Omental fat pad (tissue), 4 donors: ENCODE results near the gene FAM81A. TPM values are rescaled to one million over a fixed set of nuclear protein-coding genes. Genes with fewer than 3 reads are reported as not detected.

Experiments
- ATAC-seq: fragments of 150-250 bp; one replicate; pipeline ENCODE4 v1.9.1; 2016; ENCODE audit warnings: mild to moderate bottlenecking, moderate library complexity; ENCODE audit not compliant: low FRiP score
- DNase-seq: peaks from one replicate; pipeline ENCODE4 v3.0.0-alpha.2; 2019; ENCODE audit warnings: low spot score
- total RNA-seq, 4 donors: library from RNA; depleted of rRNA; stranded (reverse); fragments of >200 nt; gene quantifications; one replicate each; pipeline ENCODE4 v1.1.0, GENCODE V29; 2016
- TF ChIP-seq, protein P1 (sequence below), 3 donors: fragments of 450-650 bp; IDR thresholded peaks; one replicate each; pipeline ENCODE4 v1.5.1; 2016 to 2017; ENCODE audit warnings: antibody characterized with exemption in 3 of 3, mild to moderate bottlenecking in 3 of 3, moderate library complexity in 2 of 3

Gene FAM81A
- total RNA-seq, 4 donors from 2014 or later, result 0.38 to 0.93 (median 0.72) TPM; not detected in 1

DNA sequence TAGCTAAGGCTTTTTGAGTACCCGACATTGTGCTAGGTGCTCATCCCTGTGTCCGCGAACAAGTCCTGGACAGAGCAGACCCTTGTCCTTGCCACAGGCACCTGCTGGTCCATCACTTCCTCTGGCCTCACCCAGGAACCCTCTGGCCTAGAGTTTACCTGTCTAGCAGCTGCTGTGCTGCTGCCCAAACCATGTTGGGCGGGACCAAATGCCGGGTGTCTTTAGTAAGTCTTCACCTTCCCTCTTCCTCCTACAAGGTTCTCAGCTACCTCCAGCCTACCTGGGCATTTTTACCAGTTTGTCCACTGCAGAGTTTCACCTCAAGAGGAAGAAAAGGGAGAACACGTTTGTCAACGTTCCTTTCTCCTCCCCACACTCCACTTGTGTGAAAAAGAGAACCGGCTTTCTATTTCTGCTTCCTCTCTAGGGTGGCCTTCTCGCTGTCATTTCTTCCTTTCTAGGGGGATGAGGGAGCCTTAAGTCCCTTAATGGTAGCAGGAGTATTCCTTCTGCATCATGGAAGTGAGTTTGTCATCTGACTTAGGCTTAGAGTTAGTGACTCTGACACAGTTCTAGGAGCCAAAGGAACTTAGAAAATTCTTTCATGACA lies 93.2 kb downstream of the FAM81A start:
- no peak for ATAC-seq
- DNase-seq, result no peak
- TF ChIP-seq, protein P1, sequence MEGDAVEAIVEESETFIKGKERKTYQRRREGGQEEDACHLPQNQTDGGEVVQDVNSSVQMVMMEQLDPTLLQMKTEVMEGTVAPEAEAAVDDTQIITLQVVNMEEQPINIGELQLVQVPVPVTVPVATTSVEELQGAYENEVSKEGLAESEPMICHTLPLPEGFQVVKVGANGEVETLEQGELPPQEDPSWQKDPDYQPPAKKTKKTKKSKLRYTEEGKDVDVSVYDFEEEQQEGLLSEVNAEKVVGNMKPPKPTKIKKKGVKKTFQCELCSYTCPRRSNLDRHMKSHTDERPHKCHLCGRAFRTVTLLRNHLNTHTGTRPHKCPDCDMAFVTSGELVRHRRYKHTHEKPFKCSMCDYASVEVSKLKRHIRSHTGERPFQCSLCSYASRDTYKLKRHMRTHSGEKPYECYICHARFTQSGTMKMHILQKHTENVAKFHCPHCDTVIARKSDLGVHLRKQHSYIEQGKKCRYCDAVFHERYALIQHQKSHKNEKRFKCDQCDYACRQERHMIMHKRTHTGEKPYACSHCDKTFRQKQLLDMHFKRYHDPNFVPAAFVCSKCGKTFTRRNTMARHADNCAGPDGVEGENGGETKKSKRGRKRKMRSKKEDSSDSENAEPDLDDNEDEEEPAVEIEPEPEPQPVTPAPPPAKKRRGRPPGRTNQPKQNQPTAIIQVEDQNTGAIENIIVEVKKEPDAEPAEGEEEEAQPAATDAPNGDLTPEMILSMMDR (IDR thresholded peaks at IDR 0.05), result no peak

DNA sequence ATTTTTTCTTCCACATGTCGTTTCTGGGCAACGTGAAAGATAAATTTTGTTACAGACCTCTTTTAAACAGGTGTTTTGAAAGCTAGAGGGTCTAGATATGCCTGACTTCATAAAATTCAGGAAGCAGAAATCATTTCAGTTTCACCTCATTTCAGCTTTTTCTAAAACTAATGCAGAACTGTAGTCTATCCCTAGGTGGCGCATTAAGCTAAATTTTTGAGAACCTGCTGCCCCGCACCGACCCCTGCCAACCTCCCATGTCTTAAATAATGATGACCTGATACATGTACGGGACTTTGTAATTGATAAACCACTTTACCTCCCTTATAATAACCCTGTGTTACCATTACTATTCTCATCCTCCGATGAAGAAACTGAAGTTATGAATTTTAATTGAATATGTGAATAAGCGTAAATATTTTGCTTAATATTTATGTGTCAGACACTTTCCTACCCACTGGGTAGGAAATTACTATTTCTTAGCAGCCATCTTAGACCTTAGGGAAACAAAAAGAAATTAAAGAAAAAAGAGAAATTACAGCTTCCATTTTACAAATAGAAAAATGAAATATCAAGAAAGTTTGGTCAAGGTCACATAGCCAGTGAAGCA lies 94.9 kb downstream of the FAM81A start:
- ATAC-seq (no peak), DNase-seq (no peak)
- TF ChIP-seq, protein P1 (IDR thresholded peaks at IDR 0.05), result no peak

DNA sequence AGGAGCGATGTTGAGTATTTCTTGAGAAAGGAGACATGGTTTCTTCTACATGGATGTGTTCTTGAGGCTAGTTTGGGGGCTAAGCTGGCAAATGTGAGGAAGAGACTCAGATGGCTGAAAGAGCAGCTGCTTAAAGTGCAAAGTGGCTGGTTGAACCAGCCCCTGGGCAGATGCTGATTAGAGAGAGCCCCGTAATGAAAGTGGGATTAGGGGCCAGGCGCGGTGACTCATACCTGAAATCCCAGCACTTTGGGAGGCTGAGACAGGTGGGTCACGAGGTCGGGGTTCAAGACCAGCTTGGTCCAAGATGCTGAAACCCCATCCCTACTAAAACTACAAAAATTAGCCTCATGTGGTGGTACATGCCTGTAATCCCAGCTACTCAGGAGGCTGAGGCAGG lies 98.6 kb downstream of the FAM81A start:
- ATAC-seq (no peak), DNase-seq (no peak)
- TF ChIP-seq, protein P1 (IDR thresholded peaks at IDR 0.05), result no peak

DNA sequence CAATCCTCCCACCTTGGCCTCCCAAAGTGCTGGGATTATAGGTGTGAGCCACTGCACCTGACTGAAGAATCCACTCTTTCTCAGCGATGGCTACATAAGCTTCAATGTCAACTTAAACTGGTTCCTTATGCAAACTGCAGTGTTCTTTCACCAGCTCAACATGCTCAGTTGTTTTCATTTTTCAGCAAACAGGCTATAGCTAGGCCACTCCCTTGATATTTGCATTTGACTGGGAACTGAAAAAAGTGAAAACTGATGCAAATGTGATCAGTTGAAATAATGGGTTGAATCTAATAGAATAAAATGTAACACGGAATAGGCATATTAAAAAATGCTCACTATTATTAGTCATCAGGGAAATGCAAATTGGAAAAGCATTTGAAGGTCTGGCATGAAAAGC lies 99.4 kb downstream of the FAM81A start:
- TF ChIP-seq, protein P1 (IDR thresholded peaks at IDR 0.05), result no peak
- ATAC-seq (no peak), DNase-seq (no peak)

DNA sequence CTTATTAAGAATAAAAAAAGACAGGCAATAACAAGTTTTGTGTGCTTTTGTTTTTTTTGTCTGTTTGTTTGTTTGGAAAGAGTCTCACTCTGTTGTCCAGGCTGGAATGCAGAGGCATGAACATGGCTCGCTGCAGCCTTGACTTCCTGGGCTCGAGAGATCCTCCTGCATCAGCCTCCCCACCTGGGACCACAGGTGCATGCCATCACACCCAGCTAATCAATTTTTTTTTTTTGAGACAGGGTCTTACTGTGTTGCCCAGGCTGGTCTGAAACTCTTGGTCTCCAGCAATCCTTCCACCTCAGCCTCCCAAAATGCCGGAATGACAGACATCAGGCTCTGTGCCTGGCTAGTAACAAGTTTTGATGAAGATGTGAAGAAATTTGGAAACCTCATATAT lies 100.5 kb downstream of the FAM81A start:
- ATAC-seq, result no peak
- TF ChIP-seq, protein P1 (IDR thresholded peaks at IDR 0.05), result no peak
- DNase-seq, result no peak

DNA sequence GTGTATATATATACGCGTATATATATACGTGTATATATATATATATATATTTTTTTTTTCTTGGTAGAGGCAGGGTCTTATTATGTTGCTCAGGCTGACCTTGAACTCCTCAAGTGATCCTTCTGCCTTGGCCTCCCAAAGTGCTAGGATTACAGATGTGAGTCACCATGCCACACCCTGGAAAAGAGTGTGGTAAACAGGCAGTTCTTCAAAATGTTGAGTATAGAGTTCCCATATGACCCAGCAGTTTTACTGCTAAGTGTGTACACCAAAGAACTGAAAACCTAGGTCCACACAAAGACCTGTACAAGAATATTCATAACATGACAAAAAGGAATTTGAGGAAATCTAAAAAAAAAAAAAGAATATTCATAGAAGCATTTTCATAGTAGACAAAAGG lies 101.8 kb downstream of the FAM81A start:
- no peak for ATAC-seq
- no peak for DNase-seq
- TF ChIP-seq, protein P1 (IDR thresholded peaks at IDR 0.05), result no peak

DNA sequence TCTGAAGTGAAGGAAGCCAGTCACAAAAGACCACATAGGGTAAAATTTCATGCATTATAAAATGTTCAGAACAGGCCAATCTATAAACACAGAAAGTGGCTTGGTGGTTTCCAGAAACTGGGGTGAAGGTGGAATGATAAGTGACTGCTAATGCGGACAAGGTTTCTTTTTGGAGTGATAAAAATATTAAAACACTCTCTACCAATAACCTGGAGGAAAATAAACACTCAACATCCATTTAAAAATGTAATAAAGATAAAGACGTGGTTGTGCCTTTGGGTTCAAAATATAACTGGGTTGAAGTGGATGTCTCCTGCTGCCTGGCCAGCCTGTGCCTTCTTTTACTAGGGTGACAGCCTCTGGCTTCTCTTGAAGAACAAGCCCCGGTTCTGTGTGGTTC lies 102.7 kb downstream of the FAM81A start:
- ATAC-seq (no peak), DNase-seq (no peak)
- TF ChIP-seq, protein P1 (IDR thresholded peaks at IDR 0.05), result no peak
